HG03354 (cell line): ENCODE results near the gene PDE9A.

Experiments
- ATAC-seq: cut with Tn5 transposase; IDR thresholded peaks from one replicate; pipeline ENCODE4 v1.9.1; 2021; ENCODE audit warnings: mild to moderate bottlenecking; ENCODE audit not compliant: unreplicated experiment, poor library complexity, severe bottlenecking

PDE9A gene

DNA sequence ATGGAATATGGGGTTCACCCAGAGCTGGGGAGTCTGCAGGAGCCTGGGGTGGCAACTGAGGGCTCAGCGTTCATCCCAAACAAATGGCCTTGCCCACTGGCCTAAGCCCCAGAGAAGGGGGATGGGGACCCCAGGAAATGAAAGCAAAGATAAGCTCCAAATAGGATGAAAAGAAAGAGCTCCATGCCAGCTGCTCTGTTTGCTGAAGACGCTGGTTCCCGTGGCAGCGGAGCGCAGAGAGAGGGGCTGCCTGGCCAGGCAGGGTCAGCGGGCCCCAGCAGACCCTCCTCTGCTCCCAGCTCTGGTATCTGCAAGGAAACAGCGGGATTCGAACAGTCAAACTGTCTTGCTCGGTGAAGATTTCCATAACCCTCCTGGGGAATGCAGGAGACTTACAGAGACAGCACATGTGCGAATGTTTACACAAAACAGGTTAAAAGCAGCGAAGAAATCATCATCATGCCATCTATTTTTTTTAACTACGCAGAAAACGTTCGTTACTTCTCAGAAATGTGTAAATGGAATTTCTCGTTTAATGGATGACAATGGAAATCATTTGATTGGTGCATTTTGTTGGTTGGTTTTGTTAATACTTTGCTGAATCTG is 94.4 kb downstream of the PDE9A start:
- no peak for ATAC-seq

- no peak for ATAC-seq
Observed at GRCh38 chr21:42748620-42749176, 95.3 kb downstream of the PDE9A start.

DNA sequence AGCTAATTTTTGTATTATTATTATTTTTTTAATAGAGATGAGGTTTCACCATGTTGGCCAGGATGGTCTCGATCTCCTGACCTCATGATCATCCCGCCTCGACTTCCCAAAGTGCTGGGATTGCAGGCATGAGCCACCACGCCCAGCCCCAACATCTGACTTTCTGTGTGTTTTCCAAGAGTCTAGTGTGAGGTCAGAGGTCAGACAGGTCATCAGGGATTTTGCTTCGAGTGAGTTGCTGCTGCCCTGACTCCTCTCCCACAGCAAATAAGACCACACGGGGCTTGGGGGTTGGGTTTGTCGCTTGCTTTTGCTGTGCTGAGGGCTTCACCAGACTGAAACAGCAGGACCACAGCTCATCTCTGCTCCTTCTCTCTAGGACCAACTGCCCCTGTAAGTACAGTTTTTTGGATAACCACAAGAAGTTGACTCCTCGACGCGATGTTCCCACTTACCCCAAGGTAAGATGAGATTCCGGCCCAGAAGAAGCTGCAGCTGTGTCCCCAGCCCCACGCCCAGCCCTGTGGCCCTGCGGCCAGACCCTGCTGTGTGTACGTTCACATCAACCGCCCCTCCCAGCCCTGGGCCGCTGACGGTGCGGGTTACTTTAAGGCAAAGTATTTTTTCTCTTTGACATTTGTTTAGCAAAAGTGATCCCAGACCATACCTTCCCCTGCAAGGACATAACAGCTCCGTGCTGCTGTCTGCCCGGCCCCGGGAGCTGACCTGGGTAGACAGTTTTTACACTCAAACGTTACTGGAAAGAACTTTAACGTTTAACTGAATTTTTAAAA is 97.5 kb downstream of the PDE9A start:
- ATAC-seq: no peak

- ATAC-seq: no peak
Observed at GRCh38 chr21:42751866-42752265, 98.4 kb downstream of the PDE9A start.

DNA sequence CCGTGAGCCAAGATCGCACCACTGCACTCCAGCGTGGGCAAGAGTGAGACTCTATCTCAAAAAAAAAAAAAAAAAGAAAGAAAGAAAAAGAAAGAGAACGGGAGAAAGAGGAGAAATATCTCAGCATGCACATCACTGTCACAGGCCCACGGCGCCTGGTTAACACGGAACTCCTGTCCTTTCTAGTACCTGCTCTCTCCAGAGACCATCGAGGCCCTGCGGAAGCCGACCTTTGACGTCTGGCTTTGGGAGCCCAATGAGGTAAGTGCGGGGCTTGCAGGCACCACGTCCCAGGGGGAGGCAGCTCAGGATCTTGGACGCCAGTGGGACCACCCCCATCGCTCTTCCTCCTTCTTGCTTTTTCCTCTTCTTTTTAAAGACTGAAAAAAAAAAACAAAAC is 100.4 kb downstream of the PDE9A start:
- no peak for ATAC-seq

GRCh38 chr21:42754270-42754933 is 101.0 kb downstream of the PDE9A start:
- no peak for ATAC-seq

DNA sequence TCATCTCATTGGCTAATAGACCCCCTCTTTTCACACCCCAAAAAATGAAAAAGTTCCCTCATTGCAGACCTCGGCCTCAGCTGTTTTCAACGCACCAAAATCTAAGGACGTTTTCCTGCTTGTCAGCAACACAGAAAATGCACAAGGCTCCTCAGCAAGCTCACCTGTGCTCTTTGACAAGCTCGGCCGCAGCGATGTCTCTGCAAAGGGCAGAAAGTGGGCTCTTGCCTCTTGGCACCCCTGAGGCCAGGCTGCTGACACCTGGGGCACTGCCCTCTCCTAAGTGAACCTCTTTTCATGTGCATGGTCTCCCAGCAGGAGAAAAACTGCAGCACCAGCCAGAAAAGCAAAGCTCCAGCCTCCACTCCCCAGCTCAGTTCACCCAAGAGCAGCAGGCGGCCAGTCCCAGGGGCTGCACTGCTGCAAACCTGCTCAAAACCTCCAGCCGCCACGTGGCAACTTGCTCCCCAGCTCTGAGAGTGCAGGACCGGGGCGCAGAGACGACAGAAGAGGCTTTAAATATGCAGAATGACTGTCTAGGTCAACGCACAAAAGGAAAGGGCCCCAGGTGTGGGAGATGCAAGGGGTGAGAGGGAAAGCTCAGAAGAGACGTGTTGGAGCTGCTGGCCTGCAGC is 101.7 kb downstream of the PDE9A start:
- no peak for ATAC-seq

DNA sequence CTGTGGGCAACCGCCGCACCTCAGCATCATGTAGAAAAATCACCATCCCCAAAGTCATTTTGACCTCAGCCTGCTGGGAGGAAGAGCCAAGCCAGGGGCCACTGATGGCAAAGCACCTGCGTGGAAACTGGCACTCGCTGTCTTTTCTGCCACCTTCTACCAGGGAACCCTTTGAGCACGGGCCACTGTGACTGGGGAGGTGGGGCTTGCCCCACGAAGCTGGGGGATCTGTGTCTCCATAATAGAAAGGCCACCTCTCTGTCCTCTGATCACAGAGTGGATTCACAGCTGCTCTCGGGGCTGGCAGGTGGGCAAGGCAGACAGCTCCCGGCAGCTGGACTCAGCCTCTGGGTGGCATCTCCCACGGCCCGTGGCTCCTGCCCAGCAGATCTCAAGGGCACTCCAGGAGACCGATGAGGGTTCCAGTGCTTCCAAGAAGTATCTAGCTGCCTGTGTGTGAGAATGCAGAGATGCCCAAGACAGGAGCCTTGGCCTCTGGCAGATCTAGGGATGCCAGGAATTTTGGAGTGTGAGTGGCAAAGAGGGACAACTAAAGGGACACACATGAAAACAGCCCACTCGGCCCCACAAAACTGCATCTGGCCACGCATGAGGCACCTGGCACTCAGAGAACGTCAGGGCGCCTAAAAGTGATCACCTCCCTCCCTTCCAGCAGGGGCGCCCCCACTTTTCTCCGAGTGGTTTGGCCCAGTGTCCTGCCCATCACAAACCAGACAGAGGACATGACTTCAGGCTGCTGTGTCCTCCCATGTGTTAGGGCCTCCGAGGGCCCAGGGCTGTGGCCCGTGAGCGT is 102.6 kb downstream of the PDE9A start:
- no peak for ATAC-seq

DNA sequence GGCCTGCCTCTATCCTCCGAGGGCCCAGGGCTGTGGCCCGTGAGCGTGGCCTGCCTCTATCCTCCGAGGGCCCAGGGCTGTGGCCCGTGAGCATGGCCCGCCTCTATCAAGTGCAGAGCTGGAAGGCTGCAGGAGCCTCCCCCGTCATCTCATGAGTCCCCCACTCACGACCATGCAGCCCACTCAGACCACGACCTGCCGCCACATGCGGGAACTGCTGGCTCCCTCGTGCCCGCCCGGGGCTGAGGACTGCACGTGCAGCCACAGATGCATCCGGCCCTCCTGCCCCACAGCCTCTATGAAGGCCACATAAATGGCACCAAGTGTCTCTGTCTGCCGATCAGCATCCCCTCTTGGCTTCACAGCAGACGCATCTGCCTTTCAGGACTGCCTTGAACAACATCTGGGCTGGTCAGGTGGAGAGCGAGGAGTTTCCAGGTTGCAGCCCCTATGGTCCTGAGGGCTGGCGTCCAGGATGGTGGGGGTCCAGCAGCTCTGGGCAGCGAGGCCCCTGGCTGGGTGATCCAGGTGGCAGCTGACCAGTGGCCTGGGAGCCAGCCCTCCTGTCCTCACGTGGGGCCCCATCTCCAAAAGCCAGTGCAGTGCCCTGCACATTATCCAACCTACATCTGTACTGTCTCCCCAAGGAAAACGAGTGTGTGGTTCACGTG is 103.3 kb downstream of the PDE9A start:
- ATAC-seq: no peak

GRCh38 chr21:42757422-42757821 is 104.0 kb downstream of the PDE9A start:
- ATAC-seq: no peak

GRCh38 chr21:42757826-42758655 is 104.6 kb downstream of the PDE9A start:
- ATAC-seq: no peak

DNA sequence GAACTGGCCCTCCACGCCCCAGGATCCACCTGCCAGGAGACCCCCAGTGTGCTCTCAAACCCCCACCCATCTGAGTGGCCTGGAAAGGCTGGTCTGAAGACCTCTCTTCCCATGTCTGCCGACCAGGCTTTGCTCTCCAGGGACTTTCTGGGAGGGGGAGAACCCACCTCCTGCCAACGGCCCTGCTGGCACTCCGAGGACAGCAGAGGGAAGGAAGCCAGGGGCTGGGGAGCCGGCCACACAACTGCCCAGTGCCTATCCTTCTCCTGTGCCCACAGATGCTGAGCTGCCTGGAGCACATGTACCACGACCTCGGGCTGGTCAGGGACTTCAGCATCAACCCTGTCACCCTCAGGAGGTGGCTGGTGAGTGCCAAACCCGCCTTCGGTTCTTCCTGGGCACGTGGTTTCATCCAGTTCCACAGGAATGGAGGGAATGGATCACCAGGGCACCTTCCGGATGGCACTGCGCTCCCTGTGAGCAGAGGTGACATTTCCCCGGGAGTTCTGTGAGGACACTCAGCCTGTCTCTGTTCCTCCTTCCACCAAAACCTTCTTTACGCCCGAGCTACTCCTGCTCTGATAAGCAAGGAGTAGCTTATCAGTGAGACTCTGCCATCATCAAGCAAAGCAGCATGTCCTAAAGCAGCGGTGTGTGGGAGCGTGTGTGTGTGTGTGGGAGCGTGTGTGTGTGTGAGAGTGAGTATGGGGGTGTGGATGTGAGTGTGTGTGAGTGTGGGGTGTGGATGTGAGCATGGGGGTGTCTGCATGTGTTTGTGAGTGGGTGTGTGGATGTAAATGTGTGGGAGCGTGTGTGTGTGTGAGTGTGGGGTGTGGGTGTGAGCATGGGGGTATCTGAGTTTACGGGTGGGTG is 105.5 kb downstream of the PDE9A start:
- no peak for ATAC-seq

DNA sequence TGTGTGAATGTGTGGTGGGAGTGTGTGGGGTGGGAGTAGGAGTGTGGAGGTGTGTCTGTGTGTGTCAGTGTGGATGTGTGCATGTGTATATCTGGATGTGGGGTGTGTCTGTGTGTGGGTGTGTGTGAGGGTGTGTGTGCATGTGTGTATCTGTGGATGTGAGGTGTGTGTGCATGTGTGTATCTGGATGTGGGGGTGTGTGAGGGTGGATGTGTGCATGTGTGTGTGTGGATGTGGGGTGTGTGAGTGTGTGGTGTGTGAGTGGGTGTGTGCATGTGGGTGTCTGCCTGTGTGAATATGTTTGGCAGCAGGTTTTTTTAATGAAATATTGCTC is 106.1 kb downstream of the PDE9A start:
- ATAC-seq: no peak

DNA sequence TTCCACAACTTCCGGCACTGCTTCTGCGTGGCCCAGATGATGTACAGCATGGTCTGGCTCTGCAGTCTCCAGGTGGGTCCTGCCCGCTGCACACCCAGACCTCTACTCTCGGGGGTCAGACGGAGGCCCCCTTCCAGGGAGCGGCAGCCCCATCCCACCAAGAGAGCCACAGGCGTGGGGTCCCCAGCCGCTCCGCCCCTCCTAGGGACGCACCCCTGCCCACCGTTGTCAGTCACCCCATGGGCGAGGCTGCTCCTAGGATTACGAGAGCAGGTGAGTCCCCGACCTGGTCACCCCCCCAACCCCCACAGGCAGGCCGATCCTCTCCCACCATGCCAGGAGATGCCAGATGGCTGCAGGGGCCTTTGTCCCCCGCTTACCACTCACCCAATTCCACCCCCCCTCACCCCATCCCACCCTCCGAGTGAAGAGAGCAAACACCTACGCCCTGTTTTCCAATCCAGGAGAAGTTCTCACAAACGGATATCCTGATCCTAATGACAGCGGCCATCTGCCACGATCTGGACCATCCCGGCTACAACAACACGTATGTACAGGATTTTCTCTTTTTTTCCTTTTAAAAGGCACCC is 107.0 kb downstream of the PDE9A start:
- ATAC-seq: no peak

GRCh38 chr21:42760951-42761751 is 107.7 kb downstream of the PDE9A start:
- ATAC-seq: no peak

- ATAC-seq: no peak
Observed at GRCh38 chr21:42761776-42762335, 108.4 kb downstream of the PDE9A start.
